Stomach smooth muscle (tissue), 2 donors: ENCODE data around the gene CADPS.

Source experiments
- H3K27ac ChIP-seq: one replicate; pipeline ENCODE4 v1.7.0; 2013; ENCODE audit warnings: mild to moderate bottlenecking, low read length, inconsistent platforms
- H3K27me3 ChIP-seq, 2 donors: one replicate each; pipeline ENCODE4 v1.7.0; 2013; ENCODE audit warnings: low read length in 2 of 2; ENCODE audit not compliant: insufficient read depth in 2 of 2, control insufficient read depth in 1 of 2
- H3K36me3 ChIP-seq, 2 donors: one replicate each; pipeline ENCODE4 v1.7.0; 2013; ENCODE audit warnings: low read length in 2 of 2; ENCODE audit not compliant: control insufficient read depth in 2 of 2, insufficient read depth in 2 of 2
- H3K4me1 ChIP-seq: one replicate; pipeline ENCODE4 v1.7.0; 2013; ENCODE audit warnings: low read length; ENCODE audit not compliant: control insufficient read depth, insufficient read depth
- H3K4me3 ChIP-seq, 2 donors: one replicate each; pipeline ENCODE4 v1.7.0; 2013; ENCODE audit warnings: low read length in 2 of 2
- H3K9ac ChIP-seq, 2 donors: one replicate each; pipeline ENCODE4 v1.7.0; 2013; ENCODE audit warnings: low read length in 2 of 2, mild to moderate bottlenecking in 1 of 2
- H3K9me3 ChIP-seq, 2 donors: one replicate each; pipeline ENCODE4 v1.7.0; 2013; ENCODE audit warnings: low read length in 2 of 2; ENCODE audit not compliant: control insufficient read depth in 2 of 2
- donor health status: healthy.
- donor health status: Pancreatic carcinoma.

The CADPS gene

GRCh38 chr3:62615258-62615849, 259.9 kb downstream of the CADPS start:
- no peaks in the 10 kb centered on the region for H3K4me1 ChIP-seq
- H3K27ac ChIP-seq, result no peak overlapping the region
- H3K36me3 ChIP-seq, result no peaks in the 10 kb centered on the region
- no peaks in the 10 kb centered on the region for H3K9me3 ChIP-seq
- peaks cover 4 to 7% of the 10 kb centered on the region in 2 donors for H3K27me3 ChIP-seq
- no peak overlapping the region for H3K4me3 ChIP-seq
- H3K9ac ChIP-seq, result no peak overlapping the region

DNA sequence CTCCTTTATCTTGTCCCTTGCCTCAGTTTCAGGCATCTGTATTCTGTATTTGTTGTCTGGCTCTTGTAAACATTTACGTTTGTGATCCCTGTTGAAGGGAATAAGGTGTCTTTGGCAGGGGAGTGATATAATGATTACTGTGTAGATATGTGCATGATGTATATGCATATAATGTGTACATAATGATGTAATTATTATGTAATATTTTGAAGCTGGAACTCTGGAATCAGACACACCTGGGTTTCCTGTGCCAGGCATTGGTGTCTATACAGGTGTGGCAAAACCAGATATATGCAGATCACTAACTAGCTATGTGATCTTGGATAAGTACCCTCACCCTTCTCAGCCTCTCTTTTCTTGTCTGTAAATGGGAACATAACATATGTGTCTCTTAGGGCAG, 260.7 kb downstream of the CADPS start:
- H3K4me3 ChIP-seq, result no peak overlapping the region
- no peaks in the 10 kb centered on the region for H3K4me1 ChIP-seq
- H3K27me3 ChIP-seq, result peaks cover 4 to 7% of the 10 kb centered on the region in 2 donors
- no peak overlapping the region for H3K9ac ChIP-seq
- H3K36me3 ChIP-seq, result no peaks in the 10 kb centered on the region
- H3K9me3 ChIP-seq, result no peaks in the 10 kb centered on the region
- no peak overlapping the region for H3K27ac ChIP-seq

DNA sequence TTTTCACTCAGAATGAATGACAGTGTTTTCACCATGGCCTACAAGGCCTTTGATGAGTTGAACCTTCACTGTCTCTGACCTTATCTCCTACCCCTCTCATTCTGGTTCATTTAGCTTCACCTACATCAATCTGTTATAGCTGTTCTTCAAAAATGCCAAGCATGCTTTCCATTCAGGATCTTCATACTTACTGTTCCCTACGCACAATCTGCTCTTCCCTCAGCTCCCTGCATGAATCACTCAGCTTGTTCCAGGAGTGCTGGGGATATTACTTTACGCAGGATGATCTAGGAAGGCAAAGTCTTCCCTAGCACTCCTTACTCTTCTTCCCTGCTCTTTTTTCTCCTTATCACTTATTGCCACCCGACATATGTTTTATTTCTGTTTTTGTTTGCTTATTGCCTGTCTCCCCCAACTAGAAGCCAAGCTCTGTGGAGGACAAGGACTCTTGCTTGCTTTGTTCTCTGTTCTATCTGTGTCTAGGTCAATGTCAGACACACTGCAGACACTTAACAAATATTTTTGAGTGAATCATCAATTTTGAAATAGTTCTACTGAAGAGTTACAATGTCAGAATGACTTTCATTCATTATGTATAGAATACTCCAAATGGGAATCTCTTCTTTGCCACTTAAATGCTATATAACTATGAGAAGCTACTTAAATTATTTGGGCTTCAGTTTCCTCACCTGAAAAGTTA, 263.5 kb downstream of the CADPS start:
- Histone ChIP-seq H3K4me3 (no peak overlapping the region), H3K9me3 (peaks cover 0 to 3% of the 10 kb centered on the region in 2 donors), H3K27me3 (peaks cover 4 to 6% of the 10 kb centered on the region in 2 donors), H3K27ac (no peak overlapping the region), H3K9ac (no peak overlapping the region), H3K4me1 (no peaks in the 10 kb centered on the region), H3K36me3 (no peaks in the 10 kb centered on the region)

DNA sequence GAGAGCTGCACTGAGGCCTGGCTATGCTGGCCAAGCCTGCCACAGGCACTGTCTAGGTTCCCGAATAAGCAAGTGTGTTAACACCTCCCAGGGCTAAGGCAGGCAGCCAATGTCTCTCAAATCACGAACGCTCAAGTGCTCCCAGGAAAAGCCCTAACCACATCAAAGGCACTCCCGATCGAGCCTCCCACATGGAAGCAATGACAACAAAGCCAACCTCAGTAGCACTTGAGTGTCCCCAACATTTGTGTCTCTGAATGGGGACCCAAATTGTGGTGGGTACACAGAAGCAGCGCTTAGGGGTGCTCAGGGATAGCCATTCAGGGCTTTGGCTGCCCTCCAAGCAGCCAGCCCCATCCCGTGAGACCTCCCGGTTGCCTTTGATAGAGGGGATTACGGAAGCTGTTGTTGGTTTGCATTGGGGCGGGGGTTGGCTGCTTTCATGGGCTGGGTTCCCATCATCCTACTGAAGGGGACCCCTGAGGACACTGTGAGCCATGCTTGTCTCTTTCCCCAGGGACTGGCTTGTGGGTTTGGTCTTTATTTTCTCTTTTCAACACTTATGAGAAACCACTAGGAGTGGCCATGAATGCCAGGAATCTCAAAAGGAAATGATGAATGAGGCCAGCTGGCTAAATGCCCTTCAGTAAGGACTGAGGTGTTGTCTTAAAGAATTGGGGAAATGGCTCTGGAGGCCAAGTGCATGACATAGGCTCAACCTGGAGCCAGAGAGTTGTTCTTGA, 267.8 kb downstream of the CADPS start:
- Histone ChIP-seq H3K9ac (no peak overlapping the region), H3K27ac (no peak overlapping the region), H3K9me3 (peaks cover 0 to 4% of the 10 kb centered on the region in 2 donors), H3K27me3 (peaks cover 3% of the 10 kb centered on the region in 2 donors), H3K36me3 (no peaks in the 10 kb centered on the region), H3K4me3 (no peak overlapping the region), H3K4me1 (no peaks in the 10 kb centered on the region)

DNA sequence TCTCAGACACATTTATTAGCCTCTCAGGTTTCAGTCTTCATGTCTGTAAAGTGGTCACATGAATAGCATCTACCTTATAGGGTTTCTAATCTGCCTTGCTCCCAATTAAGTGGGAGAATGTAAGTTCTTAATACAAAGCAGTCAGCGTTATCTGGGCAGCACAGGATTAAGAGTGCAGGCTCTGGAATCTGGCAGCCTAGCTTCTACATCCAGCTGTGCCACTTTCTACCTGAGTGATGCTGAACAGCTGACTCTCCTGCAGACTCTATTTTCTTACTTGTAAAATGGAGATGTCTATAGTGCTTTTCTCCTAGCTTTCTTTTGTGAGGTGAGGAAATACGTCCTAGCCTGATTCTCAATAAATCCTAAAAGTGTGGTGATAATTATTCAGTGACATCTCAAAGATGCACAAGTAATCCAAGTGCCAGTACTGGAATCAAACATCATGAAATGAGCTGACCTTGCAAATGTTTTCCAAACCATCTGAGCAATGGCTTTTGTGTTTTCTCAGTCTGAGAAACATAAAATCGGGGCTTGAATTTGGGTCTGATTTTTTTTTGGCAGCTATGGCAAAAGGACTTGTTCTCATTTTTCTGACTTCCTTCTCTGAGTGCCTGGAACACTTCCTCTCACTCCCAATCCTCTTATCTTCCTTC, 269.7 kb downstream of the CADPS start:
- H3K9ac ChIP-seq, result no peak overlapping the region
- no peaks in the 10 kb centered on the region for H3K4me1 ChIP-seq
- H3K27me3 ChIP-seq, result peaks cover 0 to 3% of the 10 kb centered on the region in 2 donors
- no peaks in the 10 kb centered on the region for H3K36me3 ChIP-seq
- H3K9me3 ChIP-seq, result peaks cover 0 to 4% of the 10 kb centered on the region in 2 donors
- no peak overlapping the region for H3K4me3 ChIP-seq
- no peak overlapping the region for H3K27ac ChIP-seq

DNA sequence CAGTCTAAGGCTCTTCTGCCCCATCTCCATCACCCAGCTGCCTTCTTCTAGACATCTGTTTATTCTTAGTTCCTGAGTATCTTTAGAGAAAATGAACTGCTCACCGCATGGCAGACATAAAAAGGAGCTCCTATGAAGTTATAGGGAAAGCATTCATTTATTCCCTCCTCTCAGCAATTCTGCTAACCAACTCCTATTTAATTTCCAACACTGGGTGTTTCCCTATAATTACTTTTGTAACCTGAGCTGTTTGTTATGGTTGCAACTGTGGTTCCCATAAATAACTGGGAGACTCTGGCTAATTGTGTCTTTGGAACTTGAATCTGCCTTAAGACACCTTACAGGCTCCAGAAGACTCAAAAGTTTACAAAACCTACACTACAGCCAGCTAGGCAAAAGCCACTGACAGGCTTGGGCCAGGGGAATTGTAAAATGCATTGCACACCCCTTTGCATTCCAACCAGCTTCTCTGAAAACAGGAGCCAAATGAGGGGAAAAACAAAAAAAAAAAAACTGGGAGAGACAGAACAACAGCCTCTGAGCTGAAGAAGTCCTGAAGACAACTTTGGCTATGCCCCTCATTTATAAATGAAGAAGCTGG, 270.4 kb downstream of the CADPS start:
- Histone ChIP-seq H3K27ac (no peak overlapping the region), H3K9me3 (peaks cover 0 to 4% of the 10 kb centered on the region in 2 donors), H3K4me3 (no peak overlapping the region), H3K9ac (no peak overlapping the region), H3K4me1 (no peaks in the 10 kb centered on the region), H3K36me3 (no peaks in the 10 kb centered on the region), H3K27me3 (peaks cover 0 to 3% of the 10 kb centered on the region in 2 donors)

DNA sequence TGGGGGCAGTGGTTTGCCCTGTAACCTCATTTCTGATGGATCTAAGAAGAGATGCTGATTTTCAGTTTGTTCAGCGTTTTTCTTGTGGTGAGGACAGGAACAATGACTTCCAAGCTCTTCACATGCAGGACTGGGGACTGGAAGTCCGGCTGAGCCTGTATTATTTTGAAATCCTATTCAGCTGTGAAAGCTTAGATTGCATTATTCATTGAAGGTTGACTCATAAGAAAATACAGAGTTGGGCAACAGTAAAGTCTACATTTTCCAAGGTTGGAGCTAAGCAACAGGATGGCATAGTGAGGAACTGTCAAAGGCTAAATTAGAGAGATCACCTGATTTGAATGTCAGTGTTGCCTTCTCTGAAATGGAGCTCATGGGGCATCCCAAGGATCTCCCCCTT, 270.9 kb downstream of the CADPS start:
- Histone ChIP-seq H3K4me1 (no peaks in the 10 kb centered on the region), H3K9ac (no peak overlapping the region), H3K9me3 (peaks cover 0 to 4% of the 10 kb centered on the region in 2 donors), H3K36me3 (no peaks in the 10 kb centered on the region), H3K27me3 (peaks cover 0 to 3% of the 10 kb centered on the region in 2 donors), H3K4me3 (no peak overlapping the region), H3K27ac (no peak overlapping the region)

- H3K9ac ChIP-seq, result no peak overlapping the region
- H3K27ac ChIP-seq, result no peak overlapping the region
- no peak overlapping the region for H3K4me3 ChIP-seq
- no peaks in the 10 kb centered on the region for H3K4me1 ChIP-seq
- peaks cover 0 to 4% of the 10 kb centered on the region in 2 donors for H3K9me3 ChIP-seq
- H3K27me3 ChIP-seq, result peaks cover 0 to 3% of the 10 kb centered on the region in 2 donors
- no peaks in the 10 kb centered on the region for H3K36me3 ChIP-seq
Observed at GRCh38 chr3:62602987-62603386, 272.2 kb downstream of the CADPS start.

GRCh38 chr3:62602129-62602770, 273.0 kb downstream of the CADPS start:
- Histone ChIP-seq H3K27ac (no peak overlapping the region), H3K4me3 (no peak overlapping the region)

More at GRCh38 chr3:62602129-62602770, 273.0 kb downstream of the CADPS start:
- H3K4me1 ChIP-seq, result no peaks in the 10 kb centered on the region
- H3K9ac ChIP-seq, result no peak overlapping the region
- H3K9me3 ChIP-seq, result peaks cover 0 to 4% of the 10 kb centered on the region in 2 donors
- H3K36me3 ChIP-seq, result no peaks in the 10 kb centered on the region
- H3K27me3 ChIP-seq, result peaks cover 0 to 1% of the 10 kb centered on the region in 2 donors
